HG03066 (cell line): Measurements from ENCODE around the gene POTEC.
"Not testable (repeated sequence)": the region's sequence is repeated elsewhere in the genome, so short reads cannot be mapped to it uniquely, and the experiment has no call there.

Source experiments
- ATAC-seq: cut with Tn5 transposase; IDR thresholded peaks from one replicate; pipeline ENCODE4 v1.9.1; 2021; ENCODE audit warnings: low read depth; ENCODE audit not compliant: unreplicated experiment

POTEC gene

DNA sequence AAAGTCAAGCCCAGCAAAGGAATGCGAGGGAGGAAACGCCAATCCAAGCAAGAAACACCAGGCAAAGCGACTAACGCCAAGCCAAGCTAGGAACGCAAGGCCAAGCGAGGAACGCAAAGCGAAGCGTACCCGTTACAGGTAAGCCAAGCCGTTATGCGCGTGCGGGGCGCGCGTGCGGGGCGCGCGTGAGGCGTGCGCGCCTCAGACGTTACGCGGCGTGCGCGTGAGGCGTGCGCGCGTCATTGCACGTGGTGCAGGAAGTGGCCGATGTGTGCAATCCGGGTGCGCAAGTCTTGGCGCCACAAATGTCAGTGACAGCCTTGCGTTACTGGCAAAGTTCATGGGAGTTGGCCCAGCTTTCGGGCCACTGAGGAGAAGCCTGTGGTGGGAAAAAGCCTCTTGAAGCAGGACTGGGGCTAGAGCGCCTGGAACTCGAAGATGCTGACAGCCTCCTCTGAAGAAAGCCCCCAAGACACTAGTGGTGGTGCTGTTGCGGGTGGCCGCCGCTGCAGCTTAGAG is at the start of gene POTEC:
Gene POTEC (minus strand): TSS at position 155 of the 519 bp plus-strand sequence. CDS start 454 bp downstream, outside the sequence.
- ATAC-seq = not testable (repeated sequence)

DNA sequence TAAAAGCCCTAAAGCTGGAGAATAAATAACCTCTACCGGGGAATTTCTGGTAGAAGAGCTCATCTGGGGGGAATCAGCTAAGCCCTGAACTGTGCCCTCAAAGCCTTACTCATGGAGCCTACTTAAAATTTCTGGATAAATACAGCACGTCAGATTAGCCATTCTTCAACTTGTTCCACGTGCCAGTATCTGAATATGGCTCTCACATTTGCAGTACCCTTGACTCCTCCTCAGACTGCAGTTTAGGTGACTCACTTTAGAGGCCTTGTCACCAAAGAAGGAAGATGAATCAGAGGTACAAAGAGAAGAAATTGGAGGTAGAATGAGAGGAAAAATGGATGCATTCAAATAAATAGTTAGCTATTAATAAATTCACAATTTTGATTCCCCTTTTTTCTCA is 34.6 kb upstream of the POTEC start:
- no peak for ATAC-seq

DNA sequence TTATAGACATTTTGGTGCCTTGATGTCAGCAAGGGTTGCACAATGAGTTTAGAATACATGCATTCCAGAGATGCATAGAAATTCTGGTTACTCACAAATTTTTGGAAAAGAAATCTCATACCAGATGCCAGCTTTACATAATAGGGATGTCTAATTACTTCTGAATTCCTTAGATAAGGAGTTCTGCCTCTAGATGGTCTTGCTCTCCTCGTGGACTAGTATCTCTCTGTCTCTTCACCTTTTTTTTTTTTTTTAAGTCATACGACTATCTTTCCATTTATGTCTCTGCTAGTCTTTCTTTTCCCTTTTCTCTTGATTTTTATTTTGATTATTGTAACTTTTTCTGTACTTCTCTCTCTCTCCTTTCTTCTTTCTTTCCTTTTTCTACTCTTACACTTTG is 16.1 kb upstream of the POTEC start:
- ATAC-seq = not testable (repeated sequence)

DNA sequence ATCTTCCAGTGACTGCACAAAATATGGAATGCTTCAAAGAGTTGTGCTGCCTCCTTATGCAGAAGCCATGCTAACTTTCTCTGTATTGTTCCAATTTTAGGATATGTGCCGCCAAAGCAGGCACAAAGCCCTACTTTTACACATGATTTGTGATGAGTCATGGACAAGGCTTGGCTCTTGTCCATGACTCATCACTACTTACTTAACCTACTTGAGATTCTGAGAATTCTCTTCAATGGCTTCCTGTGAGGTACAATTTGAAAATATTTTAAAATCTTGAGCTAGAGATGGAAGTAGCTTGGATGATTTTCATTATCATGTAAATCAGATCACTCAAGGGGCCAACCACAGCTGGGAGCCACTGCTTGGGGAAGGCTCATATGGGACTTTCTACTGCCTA is 11.7 kb downstream of the POTEC start:
- ATAC-seq = not testable (repeated sequence)

DNA sequence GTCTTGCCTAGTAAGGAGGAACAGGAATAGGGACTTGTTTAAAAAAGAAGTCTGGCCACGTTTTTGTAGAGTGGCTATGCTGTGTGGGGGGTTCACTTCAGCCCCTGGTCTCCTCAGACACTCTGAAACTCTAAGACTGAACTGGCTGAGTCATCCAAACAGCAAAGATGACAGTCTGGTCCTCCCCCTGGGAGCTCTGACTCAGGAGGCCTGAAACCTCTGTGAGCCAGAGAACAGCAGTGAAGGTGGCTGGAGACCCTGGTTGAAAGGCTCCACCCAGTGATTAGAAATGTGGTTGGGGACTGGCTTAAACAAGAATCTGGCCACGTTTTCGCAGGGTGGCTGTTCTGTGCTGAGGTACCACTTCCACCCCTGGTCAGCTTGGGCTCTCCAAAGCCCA is 32.7 kb downstream of the POTEC start:
- not testable (repeated sequence) for ATAC-seq

DNA sequence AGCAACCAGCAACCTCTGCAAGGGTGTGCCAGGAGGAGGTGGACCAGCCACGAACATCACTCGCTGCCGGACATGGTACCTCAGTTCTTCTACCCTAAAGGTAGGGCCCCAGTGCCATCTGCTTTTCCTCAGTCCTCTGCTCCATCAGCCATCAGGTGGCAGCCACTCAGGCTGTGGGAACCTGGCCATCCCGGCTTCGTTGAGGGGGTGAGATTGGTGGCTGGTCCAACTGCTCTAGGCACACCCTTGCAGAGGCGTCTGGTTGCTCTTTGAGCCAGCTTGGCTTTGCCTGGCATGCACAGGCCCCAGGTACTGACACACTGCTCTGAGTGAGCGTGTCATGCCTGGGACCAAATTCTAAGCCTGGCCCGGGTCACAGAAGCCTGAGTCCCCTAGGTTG is 39.7 kb downstream of the POTEC start:
- not testable (repeated sequence) for ATAC-seq

DNA sequence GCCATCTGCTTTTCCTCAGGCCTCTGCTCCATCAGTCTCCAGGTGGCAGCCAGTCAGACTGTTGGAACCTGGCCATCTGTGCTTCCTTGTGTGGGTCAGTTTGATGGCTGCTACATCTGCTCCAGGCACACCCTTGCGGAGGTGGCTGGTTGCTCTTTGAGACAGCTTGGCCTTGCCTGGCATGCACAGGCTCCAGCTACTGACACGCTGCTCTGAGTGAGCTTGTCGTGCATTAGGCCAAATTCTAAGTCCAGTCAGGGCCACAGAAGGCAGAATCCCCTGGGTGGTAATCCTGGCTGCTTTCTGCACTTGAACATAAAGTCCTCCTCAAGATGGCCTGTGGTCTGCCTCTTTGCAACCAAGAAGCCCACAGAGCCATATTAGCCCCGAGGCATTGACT is 41.5 kb downstream of the POTEC start:
- not testable (repeated sequence) for ATAC-seq

DNA sequence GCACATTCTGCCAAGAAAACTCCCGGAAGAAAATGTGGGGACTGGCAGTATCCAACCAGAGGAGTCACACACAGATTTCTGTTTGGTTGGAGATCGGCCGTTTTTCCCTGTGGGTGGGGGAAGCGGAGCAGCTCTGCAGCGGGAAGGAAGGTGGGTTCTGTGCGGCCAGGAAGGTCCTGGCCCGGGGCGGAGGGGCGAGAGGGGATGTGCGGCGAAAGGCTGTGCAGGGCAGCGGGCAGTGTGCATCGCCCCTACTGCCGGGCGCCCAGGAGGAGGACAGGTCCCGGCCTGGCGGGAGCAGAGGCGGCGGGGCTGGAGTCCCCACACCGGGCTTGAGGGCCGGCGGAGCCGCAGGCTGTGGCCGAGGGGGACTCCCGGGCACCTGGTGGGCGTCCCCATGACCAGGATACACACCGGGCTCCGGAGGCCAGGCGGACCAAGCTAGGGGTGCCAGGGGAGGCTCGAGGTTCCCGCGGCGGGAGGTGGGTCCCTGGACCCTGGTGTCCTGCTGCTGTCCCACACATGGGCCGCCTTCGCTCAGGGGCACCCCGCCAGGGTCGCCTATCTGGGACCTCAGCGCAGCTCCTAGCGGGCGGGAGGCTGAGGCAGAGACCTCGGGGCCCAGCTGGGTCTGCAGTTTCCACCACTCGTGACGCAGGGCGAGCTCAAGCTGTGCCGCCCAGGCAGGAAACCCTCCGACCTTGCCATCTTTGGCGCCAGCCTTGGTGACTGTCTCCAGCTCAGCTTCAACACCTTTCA is 54.0 kb downstream of the POTEC start:
- ATAC-seq = not testable (repeated sequence)

DNA sequence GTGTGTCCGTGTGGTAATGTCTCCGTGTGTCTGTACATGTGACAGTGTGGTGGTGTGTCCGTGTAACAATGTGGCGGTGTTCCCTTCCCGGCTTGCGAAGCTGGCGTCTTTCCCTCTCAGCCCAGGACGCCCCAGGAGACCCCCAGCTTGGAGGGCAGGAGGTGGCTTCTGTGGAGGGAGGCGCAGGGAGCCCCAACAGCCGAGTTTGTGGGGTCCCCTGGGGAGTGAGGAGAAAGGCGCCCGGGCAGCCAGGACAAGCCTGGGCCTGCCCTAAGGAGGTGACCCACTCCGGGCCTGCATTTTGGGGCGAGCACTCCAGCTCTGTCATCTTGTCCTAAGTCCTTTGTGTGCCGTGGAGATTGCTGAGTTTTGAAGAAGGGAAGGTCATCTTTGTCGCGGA is 54.6 kb downstream of the POTEC start:
- ATAC-seq = not testable (repeated sequence)

DNA sequence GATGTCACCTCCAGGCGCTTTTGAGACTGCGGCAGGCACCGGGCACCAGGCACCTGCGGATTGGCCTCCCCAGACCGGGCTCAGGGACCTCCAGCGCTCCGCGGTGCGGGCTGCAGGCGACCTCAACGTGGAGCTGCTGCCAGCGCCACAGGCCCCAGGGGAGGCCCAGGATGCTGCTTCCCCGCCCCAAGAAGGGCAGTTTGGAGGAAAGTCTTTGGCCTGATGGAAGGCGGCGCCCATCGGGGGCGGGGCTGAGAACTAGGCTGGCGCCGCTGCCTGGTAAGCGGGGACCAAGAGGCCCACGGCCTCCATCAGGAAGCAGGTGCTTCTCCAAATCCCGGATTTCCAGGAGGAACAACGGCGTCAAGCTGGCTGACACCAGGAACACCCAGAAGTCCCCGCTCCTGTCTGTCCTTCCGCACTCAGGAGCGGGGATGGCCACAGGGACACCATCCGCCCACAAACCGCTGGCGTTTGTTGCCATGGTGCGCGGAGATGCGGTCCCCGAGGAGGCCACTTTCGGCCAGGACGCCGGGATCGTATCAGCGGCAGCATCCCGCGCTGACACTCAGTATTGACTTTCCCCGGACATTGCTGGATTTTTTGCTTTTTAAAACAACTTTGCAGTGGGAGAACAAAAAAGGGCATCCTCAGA is 56.3 kb downstream of the POTEC start:
- not testable (repeated sequence) for ATAC-seq

DNA sequence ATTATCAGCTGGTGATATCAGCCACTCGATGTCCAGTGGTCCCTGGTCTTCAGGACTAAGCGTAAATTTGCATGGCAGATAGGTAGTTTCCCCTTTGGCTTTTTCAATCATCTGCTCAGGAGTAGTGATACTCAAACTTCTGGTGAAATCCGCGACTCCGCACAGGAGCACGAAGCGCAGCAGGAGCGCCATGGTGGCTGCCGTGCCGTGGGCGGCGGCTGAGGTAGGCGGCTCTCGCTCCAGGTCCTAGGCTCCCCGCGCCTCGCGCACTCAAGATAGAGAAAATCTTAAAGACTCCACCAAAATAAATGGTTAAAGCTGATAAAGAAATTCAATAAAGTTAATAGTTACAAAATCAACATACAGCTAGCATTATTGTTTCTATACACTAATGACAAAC is 64.3 kb downstream of the POTEC start:
- ATAC-seq = not testable (repeated sequence)

DNA sequence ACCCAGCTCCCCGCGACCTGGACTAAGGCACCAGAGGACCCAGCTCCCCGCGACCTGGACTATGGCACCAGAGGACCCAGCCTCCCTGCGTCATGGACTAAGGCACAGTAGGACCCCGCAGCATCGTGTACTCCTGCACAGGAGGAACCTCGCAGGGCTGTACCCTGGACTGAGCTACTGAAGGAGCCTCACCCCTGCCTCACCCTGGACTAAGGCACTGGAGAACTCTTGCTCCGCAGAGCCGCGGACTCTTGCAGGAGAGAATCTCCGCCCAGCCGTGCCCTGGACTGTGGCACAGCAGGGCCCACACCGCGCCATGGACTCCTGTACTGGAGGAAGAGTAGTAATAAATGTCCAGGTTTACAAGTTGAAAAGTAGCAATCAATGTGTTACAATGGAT is 67.9 kb downstream of the POTEC start:
- not testable (repeated sequence) for ATAC-seq

DNA sequence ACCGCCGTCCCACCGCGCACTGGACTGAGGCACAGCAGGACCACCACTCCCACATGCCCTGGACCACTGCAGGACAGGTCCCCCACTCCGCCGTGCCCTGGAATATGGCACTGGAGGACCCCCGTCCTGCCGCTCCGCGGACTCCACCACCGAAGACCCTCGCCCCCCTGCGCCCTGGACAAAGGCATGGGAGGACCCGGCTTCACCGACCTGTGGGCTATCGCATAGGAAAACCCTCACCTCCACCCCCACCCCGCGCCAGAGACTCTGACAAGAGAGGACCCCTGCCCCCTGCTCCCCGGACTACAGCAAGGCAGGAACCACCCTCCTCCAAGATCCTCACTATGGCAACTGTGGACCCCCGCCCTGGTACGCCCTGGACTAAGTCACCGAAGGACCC is 68.6 kb downstream of the POTEC start:
- ATAC-seq = not testable (repeated sequence)

DNA sequence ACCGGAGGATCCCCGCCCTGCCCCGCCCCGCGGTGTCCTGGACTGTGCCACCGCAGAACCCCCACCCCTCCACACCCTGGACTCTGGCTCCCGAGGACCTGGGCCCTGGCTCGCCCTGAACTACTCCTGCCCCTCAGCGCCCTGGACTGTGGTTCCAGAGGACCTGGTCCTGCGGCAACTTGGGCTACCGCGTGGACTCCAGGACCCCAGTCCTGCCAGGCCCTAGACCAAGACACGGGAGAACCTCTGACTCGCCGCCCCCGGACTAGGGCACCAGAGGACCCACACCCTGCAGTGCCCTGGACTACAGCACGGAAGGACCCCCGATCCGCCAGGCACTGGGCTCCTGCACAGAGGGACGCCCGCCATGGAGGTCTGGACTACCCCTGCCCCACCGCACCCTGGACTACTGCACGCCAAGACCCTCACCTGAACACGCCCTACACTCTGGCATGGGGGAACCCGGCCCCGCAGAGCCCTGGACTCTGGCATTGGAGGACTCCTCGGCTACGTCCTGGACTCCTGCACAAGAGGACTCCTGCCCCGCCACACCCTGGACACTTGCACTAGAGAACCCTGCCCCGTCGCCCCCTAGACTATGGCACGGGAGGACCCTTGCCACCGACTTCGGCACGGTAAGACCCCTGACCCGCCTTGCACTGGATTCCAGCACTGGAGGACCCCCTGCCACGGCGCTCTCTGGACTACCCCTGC is 69.2 kb downstream of the POTEC start:
- ATAC-seq = not testable (repeated sequence)

DNA sequence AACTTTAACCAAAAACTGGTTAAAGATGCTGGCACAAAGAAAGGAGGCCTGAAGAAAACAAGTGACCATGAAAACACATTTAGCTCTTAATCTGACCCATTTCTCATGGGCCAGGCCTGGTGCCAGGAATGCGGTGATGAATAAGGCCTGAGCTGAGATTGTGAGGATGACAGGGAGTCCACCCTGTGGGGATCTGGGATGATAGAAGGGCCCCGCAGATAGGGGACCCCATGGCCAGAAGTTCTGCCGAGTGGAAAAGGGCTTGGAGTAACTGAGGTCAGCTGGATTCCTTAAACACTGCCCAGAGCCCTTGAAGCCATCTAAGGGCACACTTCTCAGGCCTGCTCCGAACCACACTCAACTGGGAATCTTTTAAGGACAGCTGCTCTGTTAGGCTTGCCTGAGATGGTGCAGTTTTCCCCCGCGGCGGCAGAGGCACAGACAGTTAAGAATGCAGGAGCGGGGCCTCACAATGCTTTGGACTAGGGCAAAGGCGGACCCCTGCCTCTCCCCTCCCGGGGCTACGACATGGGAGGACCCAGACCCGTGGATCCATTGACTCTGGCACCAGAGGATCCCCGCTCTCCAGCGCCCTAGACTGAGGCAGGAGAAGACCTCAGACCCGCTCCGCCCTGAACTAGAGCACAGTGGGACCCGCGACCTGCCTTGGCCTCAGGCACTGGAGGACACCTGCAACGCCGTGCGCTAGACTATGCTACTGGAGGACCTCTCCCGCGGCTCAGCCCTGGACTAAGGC is 70.0 kb downstream of the POTEC start:
- ATAC-seq = not testable (repeated sequence)

DNA sequence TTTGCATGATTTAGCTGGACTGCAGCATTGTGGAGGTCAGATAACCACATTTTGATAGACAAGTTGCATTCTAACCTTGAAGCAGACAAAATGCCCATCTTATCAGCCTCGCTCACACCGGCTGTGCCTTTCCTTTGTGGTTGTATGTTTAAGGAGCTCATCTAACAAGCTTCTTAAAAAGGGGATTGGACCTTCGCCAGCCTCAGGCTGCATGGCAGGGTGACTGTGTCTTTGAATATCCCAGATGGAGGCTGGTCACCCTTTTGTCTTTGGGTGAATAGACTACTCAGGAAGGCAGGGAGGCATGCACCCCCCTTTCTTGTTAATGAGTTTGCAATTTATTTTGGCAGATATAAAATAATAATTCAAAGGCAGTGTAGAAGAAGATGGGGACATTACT is 72.1 kb downstream of the POTEC start:
- not testable (repeated sequence) for ATAC-seq

DNA sequence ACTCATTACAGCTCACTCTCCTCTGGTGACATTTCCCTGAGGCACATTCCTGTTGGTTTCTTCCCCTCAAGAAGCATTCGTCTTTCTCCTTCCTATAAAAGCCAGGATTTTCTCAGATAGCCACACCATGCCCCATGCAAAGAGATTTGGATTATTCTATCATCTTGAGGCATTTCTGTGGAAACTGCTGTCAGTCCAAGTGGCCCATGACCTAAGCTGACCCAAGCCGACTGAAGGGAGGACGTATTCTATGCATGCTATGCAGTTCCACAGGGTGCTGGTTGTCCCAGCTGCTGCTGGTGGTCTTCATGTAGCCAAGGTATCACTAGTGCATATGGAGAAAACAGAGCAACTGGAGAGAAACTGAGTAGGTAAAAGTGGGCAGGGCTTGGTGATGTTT is 73.0 kb downstream of the POTEC start:
- ATAC-seq = not testable (repeated sequence)

DNA sequence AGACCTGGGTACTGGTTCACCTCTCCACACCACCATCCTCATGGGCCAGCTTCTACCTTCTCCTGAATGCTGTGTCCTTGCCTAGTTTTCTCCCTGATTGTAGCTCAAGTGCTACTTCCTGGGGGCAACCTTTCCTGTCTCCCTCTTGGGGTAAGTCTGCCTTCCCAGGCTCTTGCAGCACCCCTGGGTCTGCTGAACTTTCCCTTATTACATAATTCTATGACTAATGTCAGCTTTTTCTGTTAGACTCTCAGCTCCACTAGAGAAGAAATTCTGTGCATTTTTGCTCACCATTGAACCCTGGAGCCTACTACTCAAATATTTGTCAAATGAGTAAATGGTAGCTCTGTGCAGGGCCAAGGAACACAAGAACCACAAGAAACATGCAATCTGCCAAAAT is 73.4 kb downstream of the POTEC start:
- ATAC-seq = not testable (repeated sequence)

DNA sequence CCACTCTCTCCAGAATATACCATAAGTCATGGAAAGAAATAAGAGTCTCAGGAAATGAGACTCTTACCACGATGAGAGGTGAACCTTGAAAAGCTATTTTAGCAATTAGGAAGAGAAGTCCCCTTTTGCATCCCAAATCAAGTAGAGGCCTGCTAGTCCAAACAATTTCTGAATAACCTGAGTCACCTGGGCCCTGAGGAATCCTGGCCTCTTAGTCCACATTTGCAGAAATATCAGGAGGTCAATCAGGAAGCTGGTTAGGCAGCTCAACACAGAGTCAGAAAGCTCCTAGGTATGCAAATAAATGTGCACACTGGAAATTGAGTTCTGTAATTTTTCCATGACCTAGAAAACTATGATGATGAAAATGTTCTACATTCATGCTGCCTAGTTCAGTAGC is 77.4 kb downstream of the POTEC start:
- not testable (repeated sequence) for ATAC-seq
